GM19351 (cell line): ENCODE measurements around the gene STX7.

ENCODE experiments used
- ATAC-seq: cut with Tn5 transposase; IDR thresholded peaks from one replicate; pipeline ENCODE4 v1.9.1; 2021; ENCODE audit warnings: mild to moderate bottlenecking, moderate library complexity; ENCODE audit not compliant: unreplicated experiment

The STX7 gene

GRCh38 chr6:132506869-132507808, 5.8 kb downstream of the STX7 start:
- ATAC-seq, result no peak

- ATAC-seq, result no peak
These were observed 6.5 kb downstream of the STX7 start for GRCh38 chr6:132506461-132506860.

DNA sequence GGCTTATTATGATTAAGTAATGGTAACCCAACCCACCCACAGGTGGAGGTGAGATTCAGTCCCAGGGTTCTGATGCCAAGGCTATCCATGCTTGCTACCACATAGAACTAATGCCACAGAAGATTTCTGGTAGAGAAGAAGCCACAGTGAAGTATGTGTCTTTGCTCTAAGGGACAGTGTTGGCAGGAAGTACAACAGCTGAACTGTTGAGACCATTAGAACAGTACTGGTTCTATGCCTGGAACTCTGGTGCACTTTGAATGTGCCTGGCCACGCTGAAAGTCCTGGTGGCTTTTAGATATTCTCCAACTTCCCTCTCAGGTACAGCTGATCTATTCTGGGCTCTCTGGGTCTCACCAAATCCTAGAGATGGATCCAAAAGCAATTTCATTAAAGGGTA, 7.8 kb downstream of the STX7 start:
- ATAC-seq, result peak; percentile 42

DNA sequence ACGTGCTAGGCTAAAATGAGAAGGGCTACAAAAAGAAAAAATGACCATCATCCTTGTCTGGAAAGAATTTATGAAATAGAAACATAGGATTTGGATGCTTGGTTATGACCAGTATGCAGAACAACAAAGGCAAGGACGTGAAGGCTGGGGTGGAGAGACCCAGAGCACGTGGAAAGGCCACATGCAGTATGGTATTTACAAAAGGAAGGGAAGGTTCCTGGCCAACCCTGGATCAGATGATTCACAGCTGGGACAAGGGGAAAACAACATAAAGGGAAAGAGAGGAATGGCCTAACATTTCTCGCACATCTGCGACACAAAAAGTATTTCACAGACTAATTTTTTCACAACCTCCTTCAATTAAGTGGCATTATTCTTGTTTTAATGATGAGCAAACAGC, 8.2 kb downstream of the STX7 start:
- no peak for ATAC-seq

DNA sequence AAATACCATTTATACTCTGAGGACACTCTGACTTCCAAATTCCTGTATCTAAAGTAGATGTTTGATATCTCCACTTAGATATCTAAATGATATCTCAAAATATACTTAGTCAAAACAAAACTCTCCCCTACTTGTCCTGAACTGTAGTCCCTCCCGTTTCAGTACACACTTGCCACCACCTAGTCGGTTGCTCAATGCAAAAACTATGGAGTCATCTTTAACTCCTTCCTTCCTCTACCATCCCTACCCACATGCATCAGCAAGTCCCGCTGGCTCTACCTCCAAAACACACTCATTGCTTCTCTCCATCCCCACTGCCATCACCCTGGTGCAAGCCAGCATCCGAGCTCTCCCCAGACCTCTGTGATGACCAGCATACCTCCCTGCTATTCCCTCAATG, 13.2 kb downstream of the STX7 start:
- no peak for ATAC-seq

- peak; percentile 46 for ATAC-seq
These were observed 14.3 kb downstream of the STX7 start for GRCh38 chr6:132498638-132499037.

GRCh38 chr6:132496519-132497180, 16.3 kb downstream of the STX7 start:
- ATAC-seq, result no peak

DNA sequence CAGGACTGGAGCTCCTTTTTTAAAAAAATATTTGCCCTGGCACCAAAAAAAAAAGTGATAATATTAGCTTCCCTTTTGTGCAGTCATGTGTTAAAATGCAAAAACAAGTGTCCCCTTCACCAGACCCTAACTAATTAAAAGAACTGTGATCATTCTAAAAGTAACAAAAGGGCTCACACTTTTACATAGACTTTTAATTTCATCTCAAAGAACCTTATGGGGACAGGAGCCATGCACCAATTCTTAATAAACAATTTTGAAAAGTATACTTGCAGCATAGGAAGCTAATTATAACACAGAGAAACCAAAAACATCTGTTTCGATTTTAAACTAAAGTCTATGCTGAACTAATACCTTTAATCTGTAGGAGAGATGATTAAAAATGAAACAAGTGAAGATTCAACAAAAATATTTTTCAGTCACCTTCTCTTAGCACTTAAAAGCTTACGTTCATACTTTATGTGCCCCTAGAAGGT, 17.3 kb downstream of the STX7 start:
- peak; percentile 46 for ATAC-seq

GRCh38 chr6:132494954-132495353, 18.0 kb downstream of the STX7 start:
- peak; percentile 15 for ATAC-seq

DNA sequence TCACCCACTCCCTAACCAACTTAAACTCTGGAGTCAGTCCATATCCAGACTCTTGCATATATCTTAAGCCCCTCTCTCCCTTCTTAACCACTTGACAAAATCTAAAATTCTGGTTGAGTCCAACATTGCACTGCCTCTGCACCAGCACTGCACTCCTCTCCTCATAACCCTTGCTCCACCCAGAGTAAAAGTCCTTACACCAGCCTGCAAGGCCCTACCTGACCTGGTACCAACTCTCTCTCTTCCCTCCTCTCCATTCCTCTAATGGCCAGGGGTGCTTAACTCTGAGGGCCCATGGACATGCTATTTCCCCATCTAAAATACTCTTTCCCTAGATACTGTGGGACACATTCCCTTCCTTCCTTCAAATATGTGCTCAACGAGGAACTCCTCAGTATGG, 21.0 kb downstream of the STX7 start:
- ATAC-seq, result no peak

DNA sequence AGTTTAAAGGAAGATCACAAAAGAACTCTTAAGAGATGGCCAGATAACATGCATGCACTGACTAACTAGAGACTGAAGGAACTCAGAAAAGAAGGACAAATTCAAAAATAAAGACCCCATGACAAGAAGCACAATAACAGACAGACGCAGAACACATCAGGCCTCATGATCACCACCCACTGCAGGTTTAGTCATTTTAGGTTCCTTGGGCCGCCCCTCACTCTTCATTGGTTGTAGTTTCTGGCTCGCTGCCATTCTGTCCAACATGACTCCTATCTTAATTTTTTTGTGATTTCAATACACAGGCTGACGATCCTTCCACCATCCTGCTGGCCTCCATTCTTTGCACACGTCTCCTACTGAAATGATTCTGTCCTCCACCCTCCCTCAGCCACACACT, 21.6 kb downstream of the STX7 start:
- ATAC-seq, result no peak

DNA sequence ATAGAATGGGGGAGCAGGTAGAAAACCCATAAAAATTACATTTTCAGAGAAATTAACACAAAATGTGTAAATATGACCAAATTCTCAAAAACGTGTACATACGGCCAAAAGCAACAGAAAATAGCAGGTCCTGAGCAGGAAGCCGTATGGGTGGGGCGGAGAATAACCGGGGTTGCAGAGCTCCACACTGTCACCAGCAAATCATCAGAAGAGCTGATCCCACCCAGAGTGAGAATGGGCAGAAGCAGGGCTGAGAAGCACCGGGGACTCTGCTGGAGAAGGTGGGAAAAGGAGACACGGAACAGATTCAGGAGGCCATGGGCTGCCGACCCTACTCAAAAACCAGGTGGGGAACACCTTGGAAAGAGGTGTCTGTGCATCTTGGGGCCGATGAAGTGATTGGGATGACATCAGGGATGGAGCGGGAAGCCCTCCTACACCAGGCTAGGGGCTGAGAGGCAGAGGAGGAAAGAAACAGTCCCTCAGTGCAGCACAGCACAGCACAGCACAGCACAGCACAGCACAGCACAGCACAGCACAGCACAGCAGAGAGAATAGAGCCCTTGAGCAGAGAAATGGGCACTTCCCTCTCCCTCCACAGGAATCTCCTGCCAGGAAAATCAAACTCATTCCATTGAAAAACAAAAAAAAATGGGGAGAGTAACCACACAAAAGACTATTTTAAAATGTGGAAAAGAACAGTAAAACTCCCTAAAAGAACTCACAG, 22.3 kb downstream of the STX7 start:
- peak; percentile 61 for ATAC-seq

DNA sequence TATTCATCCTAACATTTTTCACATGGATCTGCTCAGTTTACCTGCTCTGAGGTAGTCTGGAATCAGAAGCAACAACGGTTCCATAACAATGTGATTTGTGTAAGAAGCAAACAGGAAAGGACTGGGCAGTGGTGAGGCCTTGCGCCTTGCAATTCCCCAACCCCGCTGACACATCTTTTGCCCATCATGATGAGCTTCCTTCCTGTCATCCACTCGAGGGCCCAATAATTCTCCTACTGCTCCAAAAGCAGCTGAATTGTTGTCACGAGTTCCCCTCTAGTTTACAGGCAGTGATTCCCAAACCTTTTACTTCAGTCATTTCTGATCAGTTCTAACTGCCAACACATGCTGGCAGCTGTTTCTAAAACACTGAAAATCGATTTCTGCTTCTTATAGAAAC, 22.9 kb downstream of the STX7 start:
- ATAC-seq, result peak; percentile 37

DNA sequence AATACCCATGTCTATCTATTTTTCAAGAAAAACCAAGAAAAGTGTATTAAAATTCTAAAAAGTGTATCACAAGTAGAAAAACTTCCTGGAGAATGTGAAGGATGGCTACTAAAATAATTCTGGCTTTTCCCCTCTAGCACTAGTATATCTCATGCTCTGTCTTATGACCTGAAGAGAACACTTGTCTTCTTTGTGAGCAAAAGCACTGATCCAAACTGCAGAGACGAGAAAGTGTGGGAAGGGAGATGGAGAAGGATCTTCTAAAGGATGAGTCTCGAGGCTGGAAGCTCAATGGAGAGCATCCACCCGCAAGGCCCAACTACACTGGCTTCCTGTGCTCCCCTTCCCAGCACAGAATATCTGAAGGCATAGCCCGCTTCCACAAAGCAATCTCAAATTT, 23.5 kb downstream of the STX7 start:
- ATAC-seq, result no peak

DNA sequence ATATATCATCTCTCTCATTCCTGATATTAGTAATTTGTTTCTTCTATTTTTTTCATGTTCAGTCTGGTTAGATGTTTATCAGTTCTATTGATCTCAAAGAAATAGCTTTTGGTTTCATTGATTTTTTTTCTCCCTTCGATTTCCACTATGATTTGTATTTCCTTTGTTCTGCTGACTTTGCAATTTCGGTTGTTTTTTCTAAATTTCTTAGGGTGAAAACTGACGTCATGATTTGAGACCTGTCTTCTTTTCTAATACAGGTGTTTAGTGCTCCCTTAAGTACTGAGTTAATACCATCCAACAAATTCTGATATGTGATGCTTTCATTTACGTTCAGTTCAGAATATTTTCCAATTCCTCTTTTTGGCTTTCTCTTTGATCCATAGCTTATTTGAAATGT, 25.2 kb downstream of the STX7 start:
- no peak for ATAC-seq

DNA sequence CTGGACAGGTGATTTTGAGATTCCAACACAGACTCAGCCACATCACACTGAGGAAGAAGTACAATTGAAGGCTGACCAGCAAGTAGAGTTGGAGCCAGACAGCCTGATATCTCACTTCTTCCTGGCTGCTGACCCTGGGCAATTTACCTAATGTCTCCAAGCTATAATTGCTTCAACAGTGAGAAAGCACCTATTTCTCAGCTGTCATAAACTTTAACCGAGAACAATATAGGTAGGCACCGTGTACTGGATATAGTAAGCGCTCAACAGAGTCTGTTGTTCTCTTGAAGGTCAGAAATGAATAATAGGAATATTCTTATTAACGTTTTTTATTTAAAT, 28.3 kb downstream of the STX7 start:
- ATAC-seq, result peak; percentile 23

DNA sequence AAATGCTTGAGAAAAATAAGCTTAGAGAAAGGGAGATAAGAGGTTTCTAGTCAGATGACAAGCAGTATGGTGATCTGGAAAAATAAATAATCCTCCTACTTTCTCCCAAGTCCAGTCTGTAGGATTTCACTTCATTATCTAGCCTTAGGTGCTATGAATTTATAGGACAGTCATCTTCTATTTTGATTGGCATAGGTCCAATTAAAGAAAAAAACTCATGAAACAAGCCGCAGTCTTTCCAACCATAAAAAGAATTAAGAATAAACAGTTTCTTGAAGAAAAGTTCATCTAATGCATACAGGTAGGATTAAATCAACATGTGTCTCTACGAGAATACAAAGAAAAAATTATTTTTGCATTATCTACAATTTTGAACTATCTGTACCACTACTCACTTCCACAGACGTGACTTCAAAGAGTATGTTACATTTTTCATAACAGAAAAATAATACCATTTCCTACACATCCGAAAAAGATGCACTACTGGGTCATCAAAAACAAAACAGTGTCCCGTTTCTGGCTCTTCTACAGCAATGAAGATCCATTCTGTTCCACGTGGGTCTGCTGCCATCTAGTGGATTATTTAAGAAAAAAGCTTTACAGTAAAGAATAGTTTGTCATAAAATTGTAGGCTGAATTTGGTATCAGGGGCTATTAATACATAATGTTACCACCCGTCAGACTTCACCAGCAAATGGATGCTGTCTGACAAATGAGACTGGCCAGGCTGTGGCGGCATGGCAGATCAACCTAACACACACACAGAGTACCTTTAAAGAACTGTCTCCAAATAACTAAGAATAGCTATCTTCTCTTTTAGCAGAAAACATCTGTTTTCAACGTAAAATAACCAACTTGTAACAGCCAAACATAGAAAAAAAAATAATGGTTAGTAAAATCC, 28.9 kb downstream of the STX7 start:
- ATAC-seq, result peak; percentile 58

GRCh38 chr6:132482581-132482980, 30.3 kb downstream of the STX7 start:
- ATAC-seq, result no peak

DNA sequence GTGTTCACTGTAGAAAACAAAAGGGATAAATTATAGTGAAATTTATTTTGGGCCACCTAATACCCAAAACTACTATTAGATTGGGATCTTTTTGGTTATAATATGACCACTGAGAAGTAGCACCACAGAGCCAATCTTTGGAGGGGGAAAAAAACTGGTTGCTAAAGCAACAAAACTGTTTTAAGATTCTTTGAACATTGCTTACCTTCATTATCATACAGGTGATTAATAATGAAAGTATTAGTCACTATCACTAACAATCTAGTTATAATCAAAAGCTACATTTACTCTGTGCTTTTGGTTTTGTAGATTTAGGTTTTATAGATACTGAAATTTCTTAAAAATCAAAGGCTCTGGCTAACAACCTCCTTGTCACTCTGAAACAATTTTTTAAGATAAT, 31.7 kb downstream of the STX7 start:
- ATAC-seq, result no peak

DNA sequence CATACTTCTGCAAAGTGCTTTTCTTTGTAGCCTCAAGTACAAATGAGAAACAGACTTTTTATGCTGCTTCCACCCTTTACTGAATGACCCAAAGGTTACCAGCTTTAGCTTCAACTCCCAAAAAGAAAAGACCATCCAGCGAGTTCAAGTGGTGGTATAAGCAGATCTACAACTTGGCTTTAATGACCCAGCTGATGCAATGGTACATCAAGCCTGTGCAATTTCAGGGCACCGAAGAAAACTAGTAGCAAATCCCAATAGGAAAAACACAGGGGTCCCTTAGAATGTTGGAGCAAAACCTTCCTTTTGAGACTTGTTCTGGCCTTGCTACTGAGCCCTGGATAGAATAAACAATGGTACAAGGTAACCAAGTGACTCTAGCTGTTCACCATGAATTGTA, 33.8 kb downstream of the STX7 start:
- no peak for ATAC-seq

DNA sequence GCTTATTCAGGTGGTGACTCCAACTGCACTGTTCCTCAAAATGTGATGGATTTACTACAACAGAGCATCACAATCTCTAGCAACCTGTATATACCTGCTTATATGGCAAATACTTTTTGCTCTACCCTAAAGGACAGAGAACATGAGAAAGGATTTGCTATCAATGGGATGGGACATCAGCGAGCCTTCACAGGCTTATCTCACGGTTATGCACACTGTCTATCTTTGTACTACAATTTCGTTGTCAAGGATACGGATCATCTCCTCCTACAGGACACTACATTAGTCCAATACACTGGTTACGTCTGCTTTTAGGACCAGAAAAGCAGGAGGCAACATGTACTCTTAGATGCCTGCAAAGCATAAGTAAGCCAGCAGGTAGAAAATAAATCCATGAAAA, 34.2 kb downstream of the STX7 start:
- ATAC-seq, result no peak
